ENCODE measurements around the gene BEST2. TPM values are rescaled to one million over a fixed set of nuclear protein-coding genes. Genes with fewer than 3 reads are reported as not detected.

Gene BEST2
- total and polyA plus RNA-seq, 4 experiments from 2014 or later = not detected

Small RNA genes lying within 50 kb of the gene (microRNA-seq; reads per million reads assigned to microRNA genes)
- gene MIR5684 (ENCODE audit: borderline microRNAs expressed, borderline number of aligned reads, borderline replicate concordance) = not detected

Other genes with a start within 250 kb of the BEST2 start
- 10 to 100 TPM; 29.2 to 30.6 TPM for gene ZNF564, start 200.3 kb upstream of the BEST2 start, total RNA-seq
- 10 to 100 TPM; 11.2 to 15.3 TPM for gene ZNF564, start 200.3 kb upstream of the BEST2 start, polyA plus RNA-seq
- 10 to 100 TPM; 10.6 to 11.8 TPM for gene ZNF490, start 141.0 kb upstream of the BEST2 start, total RNA-seq
- gene ZNF490, start 141.0 kb upstream of the BEST2 start, polyA plus RNA-seq = 1 to 10 TPM; 2.2 to 4.3 TPM
- gene ZNF791, start 140.9 kb upstream of the BEST2 start, total RNA-seq = 10 to 100 TPM; 46.0 to 46.3 TPM
- 10 to 100 TPM; 11.5 to 17.2 TPM for gene ZNF791, start 140.9 kb upstream of the BEST2 start, polyA plus RNA-seq
- 100 to 1,000 TPM; 137 to 141 TPM for gene MAN2B1, start 85.0 kb upstream of the BEST2 start, total RNA-seq
- 10 to 100 TPM; 45.0 to 76.4 TPM for gene MAN2B1, start 85.0 kb upstream of the BEST2 start, polyA plus RNA-seq
- gene WDR83, start 85.0 kb upstream of the BEST2 start, total RNA-seq = 10 to 100 TPM; 18.3 to 19.3 TPM
- 10 to 100 TPM in 1 of 2 donors, 1 to 10 TPM in 1; 9.8 to 15.7 TPM for gene WDR83, start 85.0 kb upstream of the BEST2 start, polyA plus RNA-seq
- 100 to 1,000 TPM; 195 to 197 TPM for gene DHPS, start 69.9 kb upstream of the BEST2 start, total RNA-seq
- 10 to 100 TPM; 77.3 to 91.7 TPM for gene DHPS, start 69.9 kb upstream of the BEST2 start, polyA plus RNA-seq
- gene GNG14, start 63.8 kb upstream of the BEST2 start, total RNA-seq = not detected
- gene GNG14, start 63.8 kb upstream of the BEST2 start, polyA plus RNA-seq = not detected
- gene FBXW9, start 55.2 kb upstream of the BEST2 start, total RNA-seq = 1 to 10 TPM; 4.5 to 4.9 TPM
- gene FBXW9, start 55.2 kb upstream of the BEST2 start, polyA plus RNA-seq = 1 to 10 TPM; 4.9 to 8.1 TPM
- 10 to 100 TPM; 66.0 to 67.2 TPM for gene TNPO2, start 27.9 kb upstream of the BEST2 start, total RNA-seq
- 1 to 10 TPM in 1 of 2 donors, under 1 TPM in 1; 0.60 to 1.8 TPM for gene TNPO2, start 27.9 kb upstream of the BEST2 start, polyA plus RNA-seq
- 100 to 1,000 TPM; 199 to 209 TPM for gene TRIR, start 17.1 kb upstream of the BEST2 start, total RNA-seq
- 100 to 1,000 TPM; 175 to 243 TPM for gene TRIR, start 17.1 kb upstream of the BEST2 start, polyA plus RNA-seq
- 10 to 100 TPM; 30.8 to 34.5 TPM for gene GET3, start 14.3 kb upstream of the BEST2 start, total RNA-seq
- gene GET3, start 14.3 kb upstream of the BEST2 start, polyA plus RNA-seq = 100 to 1,000 TPM in 1 of 2 donors, 10 to 100 TPM in 1; 60.6 to 114 TPM
- gene HOOK2, start 23.8 kb downstream of the BEST2 start, total RNA-seq = 10 to 100 TPM; 23.3 to 24.2 TPM
- 1 to 10 TPM; 2.6 to 3.4 TPM for gene HOOK2, start 23.8 kb downstream of the BEST2 start, polyA plus RNA-seq
- 100 to 1,000 TPM; 103 to 106 TPM for gene JUNB, start 39.7 kb downstream of the BEST2 start, total RNA-seq
- 1,000 to 10,000 TPM in 1 of 2 donors, 100 to 1,000 TPM in 1; 771 to 3,132 TPM for gene JUNB, start 39.7 kb downstream of the BEST2 start, polyA plus RNA-seq
- 100 to 1,000 TPM; 116 to 120 TPM for gene PRDX2, start 50.0 kb downstream of the BEST2 start, total RNA-seq
- gene PRDX2, start 50.0 kb downstream of the BEST2 start, polyA plus RNA-seq = 100 to 1,000 TPM; 266 to 533 TPM
- gene THSD8, start 50.3 kb downstream of the BEST2 start, total RNA-seq = 1 to 10 TPM; 2.2 to 3.2 TPM
- gene THSD8, start 50.3 kb downstream of the BEST2 start, polyA plus RNA-seq = 1 to 10 TPM; 1.5 to 4.4 TPM
- gene RNASEH2A, start 54.8 kb downstream of the BEST2 start, total RNA-seq = 10 to 100 TPM; 10.5 to 12.6 TPM
- 10 to 100 TPM; 16.9 to 23.5 TPM for gene RNASEH2A, start 54.8 kb downstream of the BEST2 start, polyA plus RNA-seq
- not detected for gene RTBDN, start 82.8 kb downstream of the BEST2 start, total RNA-seq
- not detected for gene RTBDN, start 82.8 kb downstream of the BEST2 start, polyA plus RNA-seq
- not detected for gene MAST1, start 86.7 kb downstream of the BEST2 start, total RNA-seq
- gene MAST1, start 86.7 kb downstream of the BEST2 start, polyA plus RNA-seq = under 1 TPM in 1 of 2 donors, not detected in 1; 0.48 TPM
- gene DNASE2, start 129.7 kb downstream of the BEST2 start, total RNA-seq = 10 to 100 TPM; 31.6 to 32.8 TPM
- gene DNASE2, start 129.7 kb downstream of the BEST2 start, polyA plus RNA-seq = 10 to 100 TPM; 55.3 to 81.8 TPM
- gene KLF1, start 135.4 kb downstream of the BEST2 start, total RNA-seq = not detected
- not detected for gene KLF1, start 135.4 kb downstream of the BEST2 start, polyA plus RNA-seq
- gene GCDH, start 139.4 kb downstream of the BEST2 start, total RNA-seq = 10 to 100 TPM; 63.9 to 66.1 TPM
- 10 to 100 TPM; 16.5 to 27.4 TPM for gene GCDH, start 139.4 kb downstream of the BEST2 start, polyA plus RNA-seq
- gene SYCE2, start 167.5 kb downstream of the BEST2 start, total RNA-seq = under 1 TPM in 1 of 2 experiments, not detected in 1; 0.79 TPM
- not detected for gene SYCE2, start 167.5 kb downstream of the BEST2 start, polyA plus RNA-seq
- gene FARSA, start 181.9 kb downstream of the BEST2 start, total RNA-seq = 10 to 100 TPM; 53.8 to 59.1 TPM
- 10 to 100 TPM; 63.2 to 68.1 TPM for gene FARSA, start 181.9 kb downstream of the BEST2 start, polyA plus RNA-seq
- 100 to 1,000 TPM; 484 to 499 TPM for gene CALR, start 186.8 kb downstream of the BEST2 start, total RNA-seq
- 100 to 1,000 TPM in 1 of 2 donors, 10 to 100 TPM in 1; 87.5 to 151 TPM for gene CALR, start 186.8 kb downstream of the BEST2 start, polyA plus RNA-seq
- 10 to 100 TPM; 88.6 to 98.4 TPM for gene RAD23A, start 194.1 kb downstream of the BEST2 start, total RNA-seq
- 100 to 1,000 TPM in 1 of 2 donors, 10 to 100 TPM in 1; 77.0 to 105 TPM for gene RAD23A, start 194.1 kb downstream of the BEST2 start, polyA plus RNA-seq
- 10 to 100 TPM; 14.7 to 17.9 TPM for gene GADD45GIP1, start 205.4 kb downstream of the BEST2 start, total RNA-seq
- gene GADD45GIP1, start 205.4 kb downstream of the BEST2 start, polyA plus RNA-seq = 10 to 100 TPM; 61.0 to 65.1 TPM
- not detected for gene DAND5, start 217.8 kb downstream of the BEST2 start, total RNA-seq
- gene DAND5, start 217.8 kb downstream of the BEST2 start, polyA plus RNA-seq = not detected
- gene NFIX, start 243.7 kb downstream of the BEST2 start, total RNA-seq = 1 to 10 TPM; 4.0 to 5.4 TPM
- under 1 TPM in 1 of 2 donors, not detected in 1; 0.09 TPM for gene NFIX, start 243.7 kb downstream of the BEST2 start, polyA plus RNA-seq